Tibial artery (tissue), 4 donors: ENCODE results near the gene CYP51A1.
"Not testable (repeated sequence)": the region's sequence is repeated elsewhere in the genome, so short reads cannot be mapped to it uniquely, and the experiment has no call there.

Source experiments
- DNase-seq, 2 donors: peaks; one replicate each; pipeline ENCODE4 v3.0.0-alpha.2; 2019
- H3K27ac ChIP-seq, 2 donors: fragments of 200-600 bp; sonication (generic) in 1 of 2; 1 replicate in 1 of 2; 2 replicates in 1 of 2; pipeline ENCODE4 v1.5.1; 2018 to 2019; ENCODE audit warnings: mild to moderate bottlenecking in 1 of 2
- H3K27me3 ChIP-seq, 2 donors: fragments of 200-600 bp; sonication (generic) in 1 of 2; one replicate each; pipeline versions ENCODE4 v1.5.1 to v1.6.0; 2016 to 2019
- H3K36me3 ChIP-seq, 3 donors: fragments of 200-600 bp; sonication (generic) in 2 of 3; one replicate each; pipeline ENCODE4 v1.5.1; 2016 to 2019; ENCODE audit warnings: mild to moderate bottlenecking in 2 of 3
- H3K4me1 ChIP-seq, 4 donors: fragments of 200-600 bp; sonication (generic) in 2 of 4; 1 replicate in 3 of 4; 2 replicates in 1 of 4; pipeline ENCODE4 v1.5.1; 2016 to 2019
- H3K4me3 ChIP-seq, 2 donors: fragments of 200-600 bp; sonication (generic) in 1 of 2; 1 replicate in 1 of 2; 2 replicates in 1 of 2; pipeline ENCODE4 v1.5.1; 2018 to 2019; ENCODE audit warnings: mild to moderate bottlenecking in 2 of 2
- H3K9me3 ChIP-seq, 3 donors: fragments of 200-600 bp; sonication (generic) in 1 of 3; one replicate each; pipeline ENCODE4 v1.5.1; 2016 to 2019
- CTCF ChIP-seq, 2 experiments: fragments of 200-600 bp in 1 of 2; fragments of 450-650 bp in 1 of 2; IDR thresholded peaks; one replicate each; pipeline ENCODE4 v1.5.1; 2017 to 2019; ENCODE audit warnings: antibody characterized with exemption in 2 of 2, mild to moderate bottlenecking in 1 of 2, moderate library complexity in 1 of 2
- intact Hi-C: fragments of 100-400 bp; cut with DNase I; formaldehyde crosslinking; loops from one replicate; pipeline ENCODE4 v1.15.0; 2023; ENCODE audit warnings: low total_unique reads

Gene CYP51A1

GRCh38 chr7:92134271-92135051, at the start of gene CYP51A1:
TSS of gene CYP51A1 (minus strand) at chr7:92134477. CDS start at chr7:92134364, 113 bp downstream.
- Histone ChIP-seq H3K9me3 (no peaks in the 10 kb centered on the region), H3K4me3 (peak within 1 kb of the TSS; percentile 84 to 86), H3K27me3 (no peaks in the 10 kb centered on the region), H3K27ac (peak within 1 kb of the TSS; percentile 92), H3K4me1 (peaks cover 0 to 27% (median 13%) of the 10 kb centered on the region in 4 donors), H3K36me3 (peaks cover 0 to 14% (median 0%) of the 10 kb centered on the region in 3 donors)
- peak; percentile 92 to 97 for DNase-seq
- intact Hi-C loops: no loop called here
- no peak for TF ChIP-seq CTCF (IDR thresholded peaks at IDR 0.05)

- Histone ChIP-seq H3K9me3 (peaks cover 0 to 3% (median 0%) of the 10 kb centered on the region in 3 donors), H3K27me3 (no peaks in the 10 kb centered on the region)
- intact Hi-C loops: no loop called here
Measured at GRCh38 chr7:92178928-92179924, 44.9 kb upstream of the CYP51A1 start, which contains the start of gene LRRD1. TSS of gene LRRD1 (minus strand) at chr7:92179142. CDS start at chr7:92165202, 13,940 bp downstream.

GRCh38 chr7:92177362-92177761, 43.1 kb upstream of the CYP51A1 start:
- Histone ChIP-seq H3K27ac (no peak overlapping the region), H3K4me3 (no peak overlapping the region), H3K36me3 (no peaks in the 10 kb centered on the region), H3K9me3 (no peaks in the 10 kb centered on the region), H3K4me1 (peaks cover 0 to 9% (median 4%) of the 10 kb centered on the region in 4 donors), H3K27me3 (no peaks in the 10 kb centered on the region)
- DNase-seq: no peak
- intact Hi-C loops: no loop called here
- TF ChIP-seq CTCF (IDR thresholded peaks at IDR 0.05): no peak

More at GRCh38 chr7:92178928-92179924, 44.9 kb upstream of the CYP51A1 start, which contains the start of gene LRRD1:
- H3K4me3 ChIP-seq: peak within 1 kb of the TSS; percentile 52 to 63
- DNase-seq: peak; percentile 82 to 88
- H3K4me1 ChIP-seq: peaks cover 0 to 9% (median 4%) of the 10 kb centered on the region in 4 donors
- peak within 1 kb of the TSS; percentile 79 to 81 for H3K27ac ChIP-seq
- peak; percentile 89 to 99 for TF ChIP-seq CTCF (IDR thresholded peaks at IDR 0.05)
- no peaks in the 10 kb centered on the region for H3K36me3 ChIP-seq

GRCh38 chr7:92169529-92169928, 35.3 kb upstream of the CYP51A1 start:
- H3K4me1 ChIP-seq, H3K27ac ChIP-seq, H3K27me3 ChIP-seq, intact Hi-C loops, H3K9me3 ChIP-seq, H3K4me3 ChIP-seq, H3K36me3 ChIP-seq, DNase-seq: not testable (repeated sequence)

- no peaks in the 10 kb centered on the region for H3K36me3 ChIP-seq
- intact Hi-C loops: no loop called here
- no peak overlapping the region for H3K27ac ChIP-seq
- no peaks in the 10 kb centered on the region for H3K9me3 ChIP-seq
- H3K4me3 ChIP-seq: no peak overlapping the region
- H3K27me3 ChIP-seq: no peaks in the 10 kb centered on the region
- H3K4me1 ChIP-seq: no peaks in the 10 kb centered on the region
- TF ChIP-seq CTCF (IDR thresholded peaks at IDR 0.05): no peak
- no peak for DNase-seq
Measured at GRCh38 chr7:92161271-92161670, 27.0 kb upstream of the CYP51A1 start.
